WERI-Rb-1 (cell line): ENCODE data around the gene NRP2.

Source experiments
- DNase-seq: peaks from one replicate; pipeline ENCODE4 v3.0.0-alpha.2; 2020
- H3K27ac ChIP-seq: fragments of 250-450 bp; sonication (Bioruptor Pico); 2 replicates; pipeline ENCODE4 v1.5.1; 2020; ENCODE audit warnings: mild to moderate bottlenecking, moderate library complexity
- H3K27me3 ChIP-seq: fragments of 250-450 bp; sonication (Bioruptor Pico); 2 replicates; pipeline ENCODE4 v1.5.1; 2021; ENCODE audit warnings: mild to moderate bottlenecking, low read depth, moderate library complexity; ENCODE audit not compliant: insufficient read depth, severe bottlenecking
- H3K36me3 ChIP-seq: fragments of 250-450 bp; sonication (Bioruptor Pico); 2 replicates; pipeline ENCODE4 v1.5.1; 2020; ENCODE audit warnings: mild to moderate bottlenecking, moderate library complexity
- H3K4me3 ChIP-seq: 2 replicates; pipeline ENCODE4 v1.5.1; 2011; ENCODE audit warnings: low read depth, mild to moderate bottlenecking, control low read depth, low read length
- H3K9me3 ChIP-seq: fragments of 250-450 bp; sonication (Bioruptor Pico); 2 replicates; pipeline ENCODE4 v1.5.1; 2021; ENCODE audit warnings: mild to moderate bottlenecking, moderate library complexity; ENCODE audit not compliant: severe bottlenecking
- TF ChIP-seq, protein P1 (sequence below): IDR thresholded peaks from 2 replicates; pipeline ENCODE4 v1.5.1; 2011; ENCODE audit warnings: low read depth, mild to moderate bottlenecking, control low read depth, inconsistent platforms, low read length

Gene NRP2, protein sequence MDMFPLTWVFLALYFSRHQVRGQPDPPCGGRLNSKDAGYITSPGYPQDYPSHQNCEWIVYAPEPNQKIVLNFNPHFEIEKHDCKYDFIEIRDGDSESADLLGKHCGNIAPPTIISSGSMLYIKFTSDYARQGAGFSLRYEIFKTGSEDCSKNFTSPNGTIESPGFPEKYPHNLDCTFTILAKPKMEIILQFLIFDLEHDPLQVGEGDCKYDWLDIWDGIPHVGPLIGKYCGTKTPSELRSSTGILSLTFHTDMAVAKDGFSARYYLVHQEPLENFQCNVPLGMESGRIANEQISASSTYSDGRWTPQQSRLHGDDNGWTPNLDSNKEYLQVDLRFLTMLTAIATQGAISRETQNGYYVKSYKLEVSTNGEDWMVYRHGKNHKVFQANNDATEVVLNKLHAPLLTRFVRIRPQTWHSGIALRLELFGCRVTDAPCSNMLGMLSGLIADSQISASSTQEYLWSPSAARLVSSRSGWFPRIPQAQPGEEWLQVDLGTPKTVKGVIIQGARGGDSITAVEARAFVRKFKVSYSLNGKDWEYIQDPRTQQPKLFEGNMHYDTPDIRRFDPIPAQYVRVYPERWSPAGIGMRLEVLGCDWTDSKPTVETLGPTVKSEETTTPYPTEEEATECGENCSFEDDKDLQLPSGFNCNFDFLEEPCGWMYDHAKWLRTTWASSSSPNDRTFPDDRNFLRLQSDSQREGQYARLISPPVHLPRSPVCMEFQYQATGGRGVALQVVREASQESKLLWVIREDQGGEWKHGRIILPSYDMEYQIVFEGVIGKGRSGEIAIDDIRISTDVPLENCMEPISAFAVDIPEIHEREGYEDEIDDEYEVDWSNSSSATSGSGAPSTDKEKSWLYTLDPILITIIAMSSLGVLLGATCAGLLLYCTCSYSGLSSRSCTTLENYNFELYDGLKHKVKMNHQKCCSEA

DNA sequence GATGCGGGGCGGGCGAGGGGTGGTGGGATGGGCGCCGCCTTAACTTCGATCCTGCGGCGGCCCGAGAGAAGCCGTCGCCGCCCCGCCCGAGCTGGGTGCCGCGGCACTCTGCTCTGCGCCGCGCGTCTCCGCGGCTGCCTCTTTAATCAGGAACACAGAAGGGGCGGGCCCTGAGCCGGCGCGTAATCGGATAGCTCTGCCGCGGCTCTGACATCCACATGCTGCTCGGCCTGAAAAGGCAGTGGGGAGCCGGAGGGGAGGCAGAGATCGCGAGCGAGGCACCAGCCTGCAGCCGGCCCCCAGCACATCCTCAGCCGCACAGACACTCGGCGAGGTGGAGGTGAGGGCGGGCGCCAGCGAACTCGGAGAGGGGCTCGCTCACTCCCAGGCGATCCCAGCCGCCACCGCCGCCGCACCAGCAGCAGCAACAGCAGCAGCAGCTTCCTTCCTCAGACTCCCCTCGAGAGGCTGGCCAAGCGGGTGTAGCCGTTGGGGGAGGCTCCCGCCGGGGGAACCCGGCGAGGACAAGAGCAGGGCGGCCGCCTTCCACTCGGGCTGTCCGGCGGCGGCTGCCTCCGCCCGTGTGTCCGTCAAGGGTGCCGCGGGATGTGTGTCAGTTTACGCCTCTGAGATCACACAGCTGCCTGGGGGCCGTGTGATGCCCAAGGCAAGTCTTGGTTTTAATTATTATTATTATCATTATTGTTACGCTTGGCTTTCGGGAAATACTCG, at the start of gene NRP2:
Gene NRP2, plus strand, starts transcription at position 263 of the 732 bp plus-strand sequence. CDS start 790 bp downstream, outside the sequence.
- Histone ChIP-seq H3K4me3 (peak within 1 kb of the TSS; percentile 74), H3K9me3 (no peaks in the 10 kb centered on the region), H3K27me3 (no peaks in the 10 kb centered on the region), H3K36me3 (no peaks in the 10 kb centered on the region), H3K27ac (peak within 1 kb of the TSS; percentile 34)
- DNase-seq: peak; percentile 87
- TF ChIP-seq, protein P1, sequence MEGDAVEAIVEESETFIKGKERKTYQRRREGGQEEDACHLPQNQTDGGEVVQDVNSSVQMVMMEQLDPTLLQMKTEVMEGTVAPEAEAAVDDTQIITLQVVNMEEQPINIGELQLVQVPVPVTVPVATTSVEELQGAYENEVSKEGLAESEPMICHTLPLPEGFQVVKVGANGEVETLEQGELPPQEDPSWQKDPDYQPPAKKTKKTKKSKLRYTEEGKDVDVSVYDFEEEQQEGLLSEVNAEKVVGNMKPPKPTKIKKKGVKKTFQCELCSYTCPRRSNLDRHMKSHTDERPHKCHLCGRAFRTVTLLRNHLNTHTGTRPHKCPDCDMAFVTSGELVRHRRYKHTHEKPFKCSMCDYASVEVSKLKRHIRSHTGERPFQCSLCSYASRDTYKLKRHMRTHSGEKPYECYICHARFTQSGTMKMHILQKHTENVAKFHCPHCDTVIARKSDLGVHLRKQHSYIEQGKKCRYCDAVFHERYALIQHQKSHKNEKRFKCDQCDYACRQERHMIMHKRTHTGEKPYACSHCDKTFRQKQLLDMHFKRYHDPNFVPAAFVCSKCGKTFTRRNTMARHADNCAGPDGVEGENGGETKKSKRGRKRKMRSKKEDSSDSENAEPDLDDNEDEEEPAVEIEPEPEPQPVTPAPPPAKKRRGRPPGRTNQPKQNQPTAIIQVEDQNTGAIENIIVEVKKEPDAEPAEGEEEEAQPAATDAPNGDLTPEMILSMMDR: no peak

DNA sequence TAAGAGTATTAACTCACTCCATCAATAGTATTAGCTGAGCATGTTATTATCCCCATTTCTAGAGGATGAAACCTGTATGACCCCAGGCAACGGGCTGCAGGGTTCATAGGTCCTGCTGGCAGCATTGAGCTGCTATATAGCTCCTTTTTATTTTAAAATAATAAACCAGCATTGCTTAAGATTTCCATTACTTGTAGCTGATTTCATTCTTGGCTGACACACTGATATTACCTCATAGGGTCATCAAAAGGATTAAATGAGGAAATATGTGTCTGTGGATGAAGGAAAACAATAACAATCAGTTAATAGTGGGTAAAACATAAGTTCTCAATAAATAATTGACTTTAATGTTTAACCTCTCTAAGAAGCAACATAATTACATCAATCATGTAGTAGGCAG, 48.3 kb upstream of the NRP2 start:
- DNase-seq: no peak
- H3K36me3 ChIP-seq: no peaks in the 10 kb centered on the region
- peaks cover 2% of the 10 kb centered on the region for H3K9me3 ChIP-seq
- no peak overlapping the region for H3K27ac ChIP-seq
- no peaks in the 10 kb centered on the region for H3K27me3 ChIP-seq
- TF ChIP-seq, protein P1: no peak
- no peak overlapping the region for H3K4me3 ChIP-seq

DNA sequence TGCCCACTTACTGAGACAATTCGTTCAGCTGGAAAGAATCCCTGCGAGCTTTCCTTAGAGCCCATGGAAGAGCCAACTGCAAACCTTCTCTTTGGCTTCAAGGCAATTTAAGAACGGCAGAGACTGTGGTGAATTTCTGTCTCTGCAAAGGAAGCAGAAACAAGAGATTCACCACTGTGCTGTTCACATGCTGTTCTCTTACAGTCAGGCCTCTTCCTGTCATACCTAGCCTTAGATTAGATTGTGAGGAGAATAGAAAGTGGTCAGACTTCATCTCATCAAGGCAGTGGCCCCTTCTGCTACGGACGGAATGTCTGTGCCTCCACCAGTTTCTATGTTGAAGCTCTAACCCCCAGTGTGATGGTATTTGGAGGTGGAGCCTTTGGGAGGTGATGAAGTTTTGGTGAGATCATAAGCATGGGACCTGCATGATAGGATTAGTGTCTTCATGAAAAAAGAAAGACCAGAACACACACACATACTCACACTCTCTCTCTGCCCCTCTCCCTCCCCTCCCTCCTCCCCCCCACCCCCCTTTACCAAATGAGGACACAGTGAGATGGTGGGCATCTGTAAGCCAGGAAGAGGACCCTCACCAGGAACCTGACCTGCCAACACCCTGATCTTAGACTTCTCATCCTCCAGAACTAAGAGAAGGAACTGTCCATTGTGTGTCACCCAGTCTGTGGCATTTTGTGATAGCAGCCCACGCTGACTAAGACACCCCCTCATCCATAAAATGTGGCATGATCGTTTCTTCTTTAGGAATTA, 45.6 kb upstream of the NRP2 start:
- no peaks in the 10 kb centered on the region for H3K36me3 ChIP-seq
- H3K27me3 ChIP-seq: no peaks in the 10 kb centered on the region
- no peak overlapping the region for H3K4me3 ChIP-seq
- no peak for DNase-seq
- peaks cover 7% of the 10 kb centered on the region for H3K9me3 ChIP-seq
- TF ChIP-seq, protein P1: no peak
- no peak overlapping the region for H3K27ac ChIP-seq

DNA sequence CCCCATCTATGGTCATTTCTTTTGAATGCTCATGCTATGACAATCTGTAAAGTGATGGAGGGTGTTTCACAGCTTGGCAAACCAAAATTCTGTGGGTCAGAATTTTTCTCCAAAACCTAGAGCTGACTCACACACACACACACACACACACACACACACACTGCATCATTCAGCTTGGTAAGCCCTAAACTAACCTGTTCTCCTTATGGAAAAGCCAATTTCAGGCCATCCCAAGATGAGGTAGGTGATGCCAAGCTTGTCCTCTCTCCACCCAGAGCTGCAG, 45.0 kb upstream of the NRP2 start:
- H3K9me3 ChIP-seq: peaks cover 7% of the 10 kb centered on the region
- no peak for DNase-seq
- H3K27ac ChIP-seq: no peak overlapping the region
- H3K27me3 ChIP-seq: no peaks in the 10 kb centered on the region
- TF ChIP-seq, protein P1: no peak
- H3K4me3 ChIP-seq: no peak overlapping the region
- no peaks in the 10 kb centered on the region for H3K36me3 ChIP-seq

DNA sequence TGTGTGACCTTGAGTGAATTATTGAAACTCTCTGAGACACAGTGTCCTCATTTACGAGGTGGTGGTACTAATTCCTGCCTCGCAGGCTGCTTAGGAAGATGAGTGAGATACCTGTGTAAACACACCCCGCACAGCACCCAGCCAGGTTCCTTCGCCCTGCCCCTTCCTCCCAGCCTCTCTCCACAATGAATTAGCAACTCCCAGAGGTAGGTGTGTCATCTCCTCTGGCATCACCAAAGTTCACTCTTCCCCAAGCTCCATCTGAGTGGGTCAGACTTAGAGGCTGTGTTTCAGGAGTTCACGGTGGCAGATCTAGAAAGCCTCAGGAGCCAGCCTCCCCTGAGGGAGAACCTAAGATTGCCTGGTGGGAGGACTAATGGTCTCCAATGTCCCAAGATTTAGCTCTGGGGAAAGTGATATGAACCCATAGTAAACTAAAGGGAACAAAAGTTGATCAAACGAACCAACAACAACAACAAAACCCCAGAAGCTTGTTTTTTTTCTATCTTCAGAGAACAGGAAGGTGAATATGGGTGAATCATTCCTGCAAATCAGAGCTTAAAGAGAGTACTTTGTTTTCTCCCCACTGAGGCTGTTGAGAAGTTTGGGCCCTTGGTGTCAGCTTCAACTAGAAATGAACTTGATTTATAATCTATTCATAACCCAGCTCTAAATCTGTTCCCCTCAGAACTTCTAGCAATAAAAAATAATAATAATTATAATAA, 44.4 kb upstream of the NRP2 start:
- Histone ChIP-seq H3K4me3 (no peak overlapping the region), H3K36me3 (no peaks in the 10 kb centered on the region), H3K9me3 (peaks cover 7% of the 10 kb centered on the region), H3K27me3 (no peaks in the 10 kb centered on the region), H3K27ac (no peak overlapping the region)
- DNase-seq: no peak
- TF ChIP-seq, protein P1: no peak
